ENCODE data around the gene LAPTM4A. TPM values are rescaled to one million over a fixed set of nuclear protein-coding genes. Genes with fewer than 3 reads are reported as not detected.

Gene LAPTM4A
- total RNA-seq, 1 donor from 2014 or later = 128 TPM

- DNase-seq (ENCODE audit: low read depth) = no peak
- TF ChIP-seq, protein P1, sequence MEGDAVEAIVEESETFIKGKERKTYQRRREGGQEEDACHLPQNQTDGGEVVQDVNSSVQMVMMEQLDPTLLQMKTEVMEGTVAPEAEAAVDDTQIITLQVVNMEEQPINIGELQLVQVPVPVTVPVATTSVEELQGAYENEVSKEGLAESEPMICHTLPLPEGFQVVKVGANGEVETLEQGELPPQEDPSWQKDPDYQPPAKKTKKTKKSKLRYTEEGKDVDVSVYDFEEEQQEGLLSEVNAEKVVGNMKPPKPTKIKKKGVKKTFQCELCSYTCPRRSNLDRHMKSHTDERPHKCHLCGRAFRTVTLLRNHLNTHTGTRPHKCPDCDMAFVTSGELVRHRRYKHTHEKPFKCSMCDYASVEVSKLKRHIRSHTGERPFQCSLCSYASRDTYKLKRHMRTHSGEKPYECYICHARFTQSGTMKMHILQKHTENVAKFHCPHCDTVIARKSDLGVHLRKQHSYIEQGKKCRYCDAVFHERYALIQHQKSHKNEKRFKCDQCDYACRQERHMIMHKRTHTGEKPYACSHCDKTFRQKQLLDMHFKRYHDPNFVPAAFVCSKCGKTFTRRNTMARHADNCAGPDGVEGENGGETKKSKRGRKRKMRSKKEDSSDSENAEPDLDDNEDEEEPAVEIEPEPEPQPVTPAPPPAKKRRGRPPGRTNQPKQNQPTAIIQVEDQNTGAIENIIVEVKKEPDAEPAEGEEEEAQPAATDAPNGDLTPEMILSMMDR (conservative IDR thresholded peaks at IDR 0.05; ENCODE audit: low read depth, low read length) = no peak
- H3K4me3 ChIP-seq (ENCODE audit: low read depth, low read length) = no peak overlapping the region
Observed at GRCh38 chr2:20008703-20009102, 42.7 kb downstream of the LAPTM4A start.

- TF ChIP-seq, protein P1 (conservative IDR thresholded peaks at IDR 0.05; ENCODE audit: low read depth, low read length) = no peak
Observed at GRCh38 chr2:20005891-20006470, 45.4 kb downstream of the LAPTM4A start.

GRCh38 chr2:20005067-20005627 is 46.3 kb downstream of the LAPTM4A start:
- H3K4me3 ChIP-seq (ENCODE audit: low read depth, low read length) = no peak overlapping the region
- TF ChIP-seq, protein P1 (conservative IDR thresholded peaks at IDR 0.05; ENCODE audit: low read depth, low read length) = no peak
- no peak for DNase-seq (ENCODE audit: low read depth)

More at GRCh38 chr2:20005891-20006470, 45.4 kb downstream of the LAPTM4A start:
- no peak for DNase-seq (ENCODE audit: low read depth)
- H3K4me3 ChIP-seq (ENCODE audit: low read depth, low read length) = no peak overlapping the region

GRCh38 chr2:20001361-20001863 is 50.0 kb downstream of the LAPTM4A start:
- TF ChIP-seq, protein P1 (conservative IDR thresholded peaks at IDR 0.05; ENCODE audit: low read depth, low read length) = no peak
- DNase-seq (ENCODE audit: low read depth) = no peak
- H3K4me3 ChIP-seq (ENCODE audit: low read depth, low read length) = no peak overlapping the region

DNA sequence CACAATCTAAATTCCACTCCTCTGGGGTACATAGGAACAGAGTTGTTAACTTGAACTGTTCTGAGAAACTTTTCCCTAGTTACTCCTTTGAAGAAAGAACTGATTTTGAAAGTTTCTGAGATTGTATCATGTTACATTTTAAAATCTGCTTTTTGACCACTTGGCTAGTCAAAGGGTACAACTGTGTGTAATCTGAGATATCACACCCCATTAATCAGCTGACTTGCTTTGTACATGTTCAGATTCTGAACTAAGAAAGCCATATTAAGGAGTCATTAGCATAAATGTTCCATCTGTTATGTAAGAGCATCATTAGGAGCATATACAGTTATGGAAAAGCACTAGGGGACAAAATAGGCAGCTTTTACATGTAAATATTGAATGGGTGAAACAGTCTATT is 57.7 kb downstream of the LAPTM4A start:
- H3K4me3 ChIP-seq (ENCODE audit: low read depth, low read length) = no peak overlapping the region
- TF ChIP-seq, protein P1 (conservative IDR thresholded peaks at IDR 0.05; ENCODE audit: low read depth, low read length) = no peak
- no peak for DNase-seq (ENCODE audit: low read depth)

DNA sequence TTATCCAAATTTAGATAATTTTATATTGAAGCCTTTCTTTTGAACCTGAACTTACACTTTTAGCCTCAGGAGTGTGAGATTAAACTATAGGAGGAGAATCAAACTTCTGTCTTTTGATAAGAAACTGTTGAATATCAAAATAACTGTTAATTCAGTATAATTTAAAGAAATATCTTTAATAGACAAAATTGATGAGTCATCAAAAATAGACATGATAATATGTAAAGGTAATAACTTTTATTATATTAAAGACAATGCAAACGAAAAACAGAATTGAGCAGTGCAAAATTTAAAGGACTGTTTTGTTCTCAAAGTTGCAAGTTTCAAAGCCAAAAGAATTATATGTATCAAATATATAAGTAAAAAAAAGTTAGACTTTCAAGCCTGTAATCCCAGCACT is 59.5 kb downstream of the LAPTM4A start:
- DNase-seq (ENCODE audit: low read depth) = no peak

More for the DNA sequence above, 59.5 kb downstream of the LAPTM4A start:
- H3K4me3 ChIP-seq (ENCODE audit: low read depth, low read length) = no peak overlapping the region
- TF ChIP-seq, protein P1 (conservative IDR thresholded peaks at IDR 0.05; ENCODE audit: low read depth, low read length) = no peak

All from epithelial cell of proximal tubule (primary cell).